Body of pancreas (tissue), 4 donors: Measurements from ENCODE around the gene AGBL5.

Source experiments
- POLR2A ChIP-seq, 3 donors: fragments of 450-650 bp; IDR thresholded peaks; one replicate each; pipeline ENCODE4 v1.6.1; 2016; ENCODE audit warnings: antibody characterized with exemption in 3 of 3, mild to moderate bottlenecking in 2 of 3
- TF ChIP-seq, protein P1 (sequence below), 7 experiments: fragments of 450-650 bp in 4 of 7; fragments of 200-600 bp in 3 of 7; sonication (generic) in 3 of 7; IDR thresholded peaks; one replicate each; pipeline ENCODE4 v1.5.1; 2016 to 2019; ENCODE audit warnings: antibody characterized with exemption in 7 of 7

DNA sequence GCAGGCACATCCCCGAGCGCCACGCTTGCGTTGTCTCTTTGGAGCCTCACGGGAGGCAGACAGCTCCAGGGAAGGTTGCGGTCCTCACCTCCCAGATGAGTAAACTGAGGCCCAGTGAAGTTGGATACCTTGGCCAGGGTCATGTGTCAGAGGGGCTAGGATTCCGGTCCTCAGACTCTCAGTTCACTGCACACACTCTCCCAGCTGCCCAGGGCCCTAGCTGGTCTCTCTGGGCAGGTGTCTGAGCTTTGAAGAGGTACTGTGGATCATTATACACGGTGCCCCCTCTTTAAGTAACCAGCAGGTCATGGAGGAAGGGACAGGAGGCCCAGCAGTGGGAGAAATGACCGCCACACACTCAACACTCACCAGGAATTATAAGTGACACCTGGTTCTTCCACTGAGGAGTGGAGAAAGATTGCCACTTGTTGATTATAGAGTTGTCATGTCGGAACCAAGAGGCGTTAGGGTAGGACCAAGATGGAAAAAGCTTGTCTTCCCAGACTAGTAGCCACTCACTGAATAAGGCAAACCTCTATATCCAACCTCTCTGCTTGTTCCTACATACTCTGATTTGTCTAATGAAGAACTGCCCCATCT is 18.1 kb upstream of the AGBL5 start:
- TF ChIP-seq, protein P1, sequence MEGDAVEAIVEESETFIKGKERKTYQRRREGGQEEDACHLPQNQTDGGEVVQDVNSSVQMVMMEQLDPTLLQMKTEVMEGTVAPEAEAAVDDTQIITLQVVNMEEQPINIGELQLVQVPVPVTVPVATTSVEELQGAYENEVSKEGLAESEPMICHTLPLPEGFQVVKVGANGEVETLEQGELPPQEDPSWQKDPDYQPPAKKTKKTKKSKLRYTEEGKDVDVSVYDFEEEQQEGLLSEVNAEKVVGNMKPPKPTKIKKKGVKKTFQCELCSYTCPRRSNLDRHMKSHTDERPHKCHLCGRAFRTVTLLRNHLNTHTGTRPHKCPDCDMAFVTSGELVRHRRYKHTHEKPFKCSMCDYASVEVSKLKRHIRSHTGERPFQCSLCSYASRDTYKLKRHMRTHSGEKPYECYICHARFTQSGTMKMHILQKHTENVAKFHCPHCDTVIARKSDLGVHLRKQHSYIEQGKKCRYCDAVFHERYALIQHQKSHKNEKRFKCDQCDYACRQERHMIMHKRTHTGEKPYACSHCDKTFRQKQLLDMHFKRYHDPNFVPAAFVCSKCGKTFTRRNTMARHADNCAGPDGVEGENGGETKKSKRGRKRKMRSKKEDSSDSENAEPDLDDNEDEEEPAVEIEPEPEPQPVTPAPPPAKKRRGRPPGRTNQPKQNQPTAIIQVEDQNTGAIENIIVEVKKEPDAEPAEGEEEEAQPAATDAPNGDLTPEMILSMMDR (IDR thresholded peaks at IDR 0.05) = no peak
- no peak for TF ChIP-seq POLR2A (IDR thresholded peaks at IDR 0.05)
